ENCODE data around the gene TXNRD3. TPM values are rescaled to one million over a fixed set of nuclear protein-coding genes. Genes with fewer than 3 reads are reported as not detected.

TXNRD3 gene
- total RNA-seq, 1 experiment from 2014 or later: 7.8 TPM

- ATAC-seq (no peak), DNase-seq (no peak)
- Histone ChIP-seq H3K27me3 (ENCODE audit: low read length) (peaks cover 11% of the 10 kb centered on the region; the same call in 1 of the 2 replicates), H3K9me2 (replicated peaks; ENCODE audit: low read length) (no peaks in the 10 kb centered on the region), H3K36me3 (ENCODE audit: low read depth, low read length) (no peaks in the 10 kb centered on the region), H3F3A (ENCODE audit: low read length, unreplicated experiment) (no peaks in the 10 kb centered on the region), H3K9ac (ENCODE audit: low read length) (no peak overlapping the region), H4K20me1 (ENCODE audit: low read length) (no peaks in the 10 kb centered on the region), H3K4me3 (ENCODE audit: low read length) (no peak overlapping the region), H3K4me2 (ENCODE audit: low read length) (no peak overlapping the region), H3K79me2 (ENCODE audit: low read length) (no peaks in the 10 kb centered on the region), H3K27ac (ENCODE audit: low read length) (no peak overlapping the region), H2AFZ (ENCODE audit: low read length) (no peak overlapping the region), H3K4me1 (ENCODE audit: insufficient read depth, low read length) (peaks cover 7% of the 10 kb centered on the region), H3K9me3 (ENCODE audit: low read length) (no peaks in the 10 kb centered on the region)
- intact Hi-C loops (cut with micrococcal nuclease): no loop called here
- BruUV-seq (replicated peaks): no TSS peak
- TF ChIP-seq EZH2 (IDR thresholded peaks at IDR 0.05; ENCODE audit: low read length, unreplicated experiment): no peak
- TF ChIP-seq CTCF (conservative IDR thresholded peaks at IDR 0.05; ENCODE audit: low read depth, low read length): no peak
- CTCF ChIA-PET: no interaction called here
- POLR2A ChIA-PET (ENCODE audit: unreplicated experiment): no interaction called here
Observed at GRCh38 chr3:126699011-126699410, 44.1 kb upstream of the TXNRD3 start.

GRCh38 chr3:126696701-126697267 is 41.9 kb upstream of the TXNRD3 start:
- H3K9me2 ChIP-seq (replicated peaks; ENCODE audit: low read length): no peaks in the 10 kb centered on the region
- H2AFZ ChIP-seq (ENCODE audit: low read length): no peak overlapping the region
- no peaks in the 10 kb centered on the region for H3F3A ChIP-seq (ENCODE audit: low read length, unreplicated experiment)
- no peak overlapping the region for H3K9ac ChIP-seq (ENCODE audit: low read length)
- CTCF ChIA-PET: no interaction called here
- H3K27ac ChIP-seq (ENCODE audit: low read length): no peak overlapping the region
- no peaks in the 10 kb centered on the region for H3K4me1 ChIP-seq (ENCODE audit: insufficient read depth, low read length)
- no peaks in the 10 kb centered on the region for H3K79me2 ChIP-seq (ENCODE audit: low read length)
- ATAC-seq: no peak
- intact Hi-C loops (cut with micrococcal nuclease): no loop called here
- H3K4me2 ChIP-seq (ENCODE audit: low read length): no peak overlapping the region
- peaks cover 16% of the 10 kb centered on the region for H3K27me3 ChIP-seq (ENCODE audit: low read length)
- no peaks in the 10 kb centered on the region for H3K9me3 ChIP-seq (ENCODE audit: low read length)
- no peak overlapping the region for H3K4me3 ChIP-seq (ENCODE audit: low read length)
- H3K36me3 ChIP-seq (ENCODE audit: low read depth, low read length): no peaks in the 10 kb centered on the region
- no peaks in the 10 kb centered on the region for H4K20me1 ChIP-seq (ENCODE audit: low read length)
- POLR2A ChIA-PET (ENCODE audit: unreplicated experiment): no interaction called here
- DNase-seq: no peak
- BruUV-seq (replicated peaks): no TSS peak
- TF ChIP-seq EZH2phosphoT487 (IDR thresholded peaks at IDR 0.05; ENCODE audit: borderline replicate concordance, low read length) (no peak), EZH2 (IDR thresholded peaks at IDR 0.05; ENCODE audit: low read length, unreplicated experiment) (no peak), CTCF (conservative IDR thresholded peaks at IDR 0.05; ENCODE audit: low read depth, low read length) (no peak)

GRCh38 chr3:126693921-126694320 is 39.0 kb upstream of the TXNRD3 start:
- no peaks in the 10 kb centered on the region for H4K20me1 ChIP-seq (ENCODE audit: low read length)
- intact Hi-C loops (cut with micrococcal nuclease): no loop called here
- no peak overlapping the region for H2AFZ ChIP-seq (ENCODE audit: low read length)
- CTCF ChIA-PET: no interaction called here
- H3K79me2 ChIP-seq (ENCODE audit: low read length): no peaks in the 10 kb centered on the region
- H3K9me3 ChIP-seq (ENCODE audit: low read length): no peaks in the 10 kb centered on the region
- H3K36me3 ChIP-seq (ENCODE audit: low read depth, low read length): no peaks in the 10 kb centered on the region
- no peaks in the 10 kb centered on the region for H3F3A ChIP-seq (ENCODE audit: low read length, unreplicated experiment)
- POLR2A ChIA-PET (ENCODE audit: unreplicated experiment): no interaction called here
- TF ChIP-seq CTCF (conservative IDR thresholded peaks at IDR 0.05; ENCODE audit: low read depth, low read length) (no peak), EZH2 (IDR thresholded peaks at IDR 0.05; ENCODE audit: low read length, unreplicated experiment) (no peak), EZH2phosphoT487 (IDR thresholded peaks at IDR 0.05; ENCODE audit: borderline replicate concordance, low read length) (no peak)
- H3K27me3 ChIP-seq (ENCODE audit: low read length): peaks cover 16% of the 10 kb centered on the region
- no peaks in the 10 kb centered on the region for H3K9me2 ChIP-seq (replicated peaks; ENCODE audit: low read length)
- H3K27ac ChIP-seq (ENCODE audit: low read length): no peak overlapping the region
- H3K9ac ChIP-seq (ENCODE audit: low read length): no peak overlapping the region
- no TSS peak for BruUV-seq (replicated peaks)
- no peak for DNase-seq
- no peak overlapping the region for H3K4me3 ChIP-seq (ENCODE audit: low read length)
- no peak for ATAC-seq
- H3K4me1 ChIP-seq (ENCODE audit: insufficient read depth, low read length): no peaks in the 10 kb centered on the region
- H3K4me2 ChIP-seq (ENCODE audit: low read length): no peak overlapping the region

Measured in PC-3 (cell line).